Lower lobe of right lung (tissue), 2 donors: ENCODE results near the gene PLPP2. TPM values are rescaled to one million over a fixed set of nuclear protein-coding genes. Genes with fewer than 3 reads are reported as not detected.
A peak's percentile ranks its signal among the peaks of the same experiment; 100 is the strongest.

ENCODE experiments used
- ATAC-seq, 2 donors: fragments of 200-7000 bp; cut with Tn5 transposase; one replicate each; pipeline ENCODE4 v1.9.1; 2020 to 2022; ENCODE audit warnings: mild to moderate bottlenecking in 2 of 2, moderate library complexity in 2 of 2
- DNase-seq: peaks from one replicate; pipeline ENCODE4 v3.0.0-alpha.2; 2020
- H3K27ac ChIP-seq: fragments of 200-600 bp; one replicate; pipeline ENCODE4 v1.8.0; 2022
- H3K27me3 ChIP-seq: fragments of 200-600 bp; one replicate; pipeline ENCODE4 v1.8.0; 2022; ENCODE audit warnings: low read depth
- H3K36me3 ChIP-seq: fragments of 200-600 bp; one replicate; pipeline ENCODE4 v1.8.0; 2022; ENCODE audit warnings: mild to moderate bottlenecking
- H3K4me1 ChIP-seq: fragments of 200-600 bp; one replicate; pipeline ENCODE4 v1.8.0; 2022
- H3K4me3 ChIP-seq: fragments of 200-600 bp; one replicate; pipeline ENCODE4 v1.8.0; 2022; ENCODE audit warnings: mild to moderate bottlenecking
- H3K9me3 ChIP-seq: fragments of 200-600 bp; one replicate; pipeline ENCODE4 v1.8.0; 2022
- intact Hi-C: fragments of 100-400 bp; cut with DNase I; formaldehyde crosslinking; loops from one replicate; pipeline ENCODE4 v1.11.0; 2022
- total RNA-seq: library from RNA; stranded (reverse); fragmentation: NEBNext Ultra II Directional; extraction: Animal tissue kit (Norgen Biotek cat#: 25700); gene quantifications from one replicate; pipeline ENCODE4 v1.2.1, GENCODE V29; 2021
- TF ChIP-seq, protein P1 (sequence below): fragments of 200-600 bp; IDR thresholded peaks from one replicate; pipeline ENCODE4 v1.8.0; 2022; ENCODE audit warnings: antibody characterized with exemption, mild to moderate bottlenecking
- donor health status: DM: no; HTN: yes; CAD: no; lungs with severe emphysema.

PLPP2 gene
- total RNA-seq, 1 donor from 2014 or later, result 11.7 TPM

DNA sequence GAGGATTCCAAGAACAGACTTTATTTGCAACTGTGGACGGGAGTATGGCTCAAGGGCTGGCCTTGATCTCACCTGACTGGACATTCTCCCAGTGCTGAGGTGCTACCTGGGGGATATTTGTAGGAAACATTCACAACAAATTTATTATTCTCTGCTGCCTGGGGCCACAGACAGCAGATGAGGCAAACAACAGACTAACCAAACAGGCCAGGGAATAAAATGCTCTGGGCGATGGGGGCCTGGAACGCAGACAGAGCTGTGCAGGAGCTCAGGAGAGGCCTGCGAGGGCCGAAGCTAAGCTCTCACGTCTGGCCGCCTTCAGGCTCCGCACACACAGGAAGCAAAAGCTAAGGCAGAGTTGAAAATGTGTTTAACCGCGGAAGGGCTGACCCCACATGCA is 7.8 kb downstream of the PLPP2 start:
- peaks cover 4% of the 10 kb centered on the region for H3K27me3 ChIP-seq
- no peaks in the 10 kb centered on the region for H3K9me3 ChIP-seq
- no peak overlapping the region for H3K27ac ChIP-seq
- H3K36me3 ChIP-seq, result no peaks in the 10 kb centered on the region
- TF ChIP-seq, protein P1, sequence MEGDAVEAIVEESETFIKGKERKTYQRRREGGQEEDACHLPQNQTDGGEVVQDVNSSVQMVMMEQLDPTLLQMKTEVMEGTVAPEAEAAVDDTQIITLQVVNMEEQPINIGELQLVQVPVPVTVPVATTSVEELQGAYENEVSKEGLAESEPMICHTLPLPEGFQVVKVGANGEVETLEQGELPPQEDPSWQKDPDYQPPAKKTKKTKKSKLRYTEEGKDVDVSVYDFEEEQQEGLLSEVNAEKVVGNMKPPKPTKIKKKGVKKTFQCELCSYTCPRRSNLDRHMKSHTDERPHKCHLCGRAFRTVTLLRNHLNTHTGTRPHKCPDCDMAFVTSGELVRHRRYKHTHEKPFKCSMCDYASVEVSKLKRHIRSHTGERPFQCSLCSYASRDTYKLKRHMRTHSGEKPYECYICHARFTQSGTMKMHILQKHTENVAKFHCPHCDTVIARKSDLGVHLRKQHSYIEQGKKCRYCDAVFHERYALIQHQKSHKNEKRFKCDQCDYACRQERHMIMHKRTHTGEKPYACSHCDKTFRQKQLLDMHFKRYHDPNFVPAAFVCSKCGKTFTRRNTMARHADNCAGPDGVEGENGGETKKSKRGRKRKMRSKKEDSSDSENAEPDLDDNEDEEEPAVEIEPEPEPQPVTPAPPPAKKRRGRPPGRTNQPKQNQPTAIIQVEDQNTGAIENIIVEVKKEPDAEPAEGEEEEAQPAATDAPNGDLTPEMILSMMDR, result no peak
- no peaks in the 10 kb centered on the region for H3K4me1 ChIP-seq
- intact Hi-C loops, result no loop called here
- DNase-seq, result no peak
- ATAC-seq, result no peak
- H3K4me3 ChIP-seq, result no peak overlapping the region

DNA sequence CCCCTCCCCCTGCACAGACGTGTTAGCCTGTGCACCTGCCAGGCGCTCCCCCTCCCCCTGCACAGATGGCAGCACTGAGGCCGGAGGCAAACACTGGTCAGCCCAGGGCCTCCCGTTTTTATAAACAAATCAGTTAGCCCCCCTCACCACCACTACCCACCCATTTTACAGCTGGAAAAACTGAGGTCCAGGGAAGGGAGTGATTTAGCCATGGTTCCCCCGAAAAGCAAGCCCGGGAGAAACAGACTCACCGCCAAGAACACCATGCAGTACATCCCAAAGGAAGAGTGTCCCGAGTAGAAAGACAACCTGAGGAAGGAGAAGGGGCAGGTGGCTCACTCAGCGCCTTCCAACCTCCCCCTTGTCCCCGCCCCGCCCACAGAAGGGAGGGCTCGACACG is 8.7 kb downstream of the PLPP2 start:
- no peaks in the 10 kb centered on the region for H3K9me3 ChIP-seq
- intact Hi-C loops, result no loop called here
- no peaks in the 10 kb centered on the region for H3K4me1 ChIP-seq
- TF ChIP-seq, protein P1, result no peak
- H3K27me3 ChIP-seq, result peaks cover 13% of the 10 kb centered on the region
- no peaks in the 10 kb centered on the region for H3K36me3 ChIP-seq
- no peak overlapping the region for H3K4me3 ChIP-seq
- H3K27ac ChIP-seq, result no peak overlapping the region
- DNase-seq (no peak), ATAC-seq (no peak)

DNA sequence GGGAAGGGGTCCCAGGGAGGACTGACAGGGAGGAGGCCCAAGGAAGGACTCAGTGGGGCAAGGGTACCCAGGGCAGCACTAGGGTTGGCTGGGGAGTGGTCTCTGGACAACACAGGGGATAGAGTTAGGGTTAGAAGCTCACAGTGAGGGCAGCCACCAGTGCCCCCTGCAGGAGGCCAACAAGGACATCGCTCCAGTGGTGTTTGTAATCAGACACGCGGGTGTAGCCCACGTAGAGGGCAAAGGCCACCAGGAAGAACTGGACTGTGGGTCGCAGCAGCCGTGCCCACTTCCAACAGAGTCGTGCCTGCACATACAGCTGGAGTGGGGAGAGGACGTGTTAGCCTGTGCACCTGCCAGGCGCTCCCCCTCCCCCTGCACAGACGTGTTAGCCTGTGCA is 9.2 kb downstream of the PLPP2 start:
- H3K27ac ChIP-seq, result no peak overlapping the region
- DNase-seq (no peak), ATAC-seq (peak in 1 of 2 donors; percentile 7)
- no peaks in the 10 kb centered on the region for H3K4me1 ChIP-seq
- intact Hi-C loops, result no loop called here
- no peak overlapping the region for H3K4me3 ChIP-seq
- H3K9me3 ChIP-seq, result no peaks in the 10 kb centered on the region
- peaks cover 13% of the 10 kb centered on the region for H3K27me3 ChIP-seq
- no peaks in the 10 kb centered on the region for H3K36me3 ChIP-seq
- TF ChIP-seq, protein P1, result no peak

DNA sequence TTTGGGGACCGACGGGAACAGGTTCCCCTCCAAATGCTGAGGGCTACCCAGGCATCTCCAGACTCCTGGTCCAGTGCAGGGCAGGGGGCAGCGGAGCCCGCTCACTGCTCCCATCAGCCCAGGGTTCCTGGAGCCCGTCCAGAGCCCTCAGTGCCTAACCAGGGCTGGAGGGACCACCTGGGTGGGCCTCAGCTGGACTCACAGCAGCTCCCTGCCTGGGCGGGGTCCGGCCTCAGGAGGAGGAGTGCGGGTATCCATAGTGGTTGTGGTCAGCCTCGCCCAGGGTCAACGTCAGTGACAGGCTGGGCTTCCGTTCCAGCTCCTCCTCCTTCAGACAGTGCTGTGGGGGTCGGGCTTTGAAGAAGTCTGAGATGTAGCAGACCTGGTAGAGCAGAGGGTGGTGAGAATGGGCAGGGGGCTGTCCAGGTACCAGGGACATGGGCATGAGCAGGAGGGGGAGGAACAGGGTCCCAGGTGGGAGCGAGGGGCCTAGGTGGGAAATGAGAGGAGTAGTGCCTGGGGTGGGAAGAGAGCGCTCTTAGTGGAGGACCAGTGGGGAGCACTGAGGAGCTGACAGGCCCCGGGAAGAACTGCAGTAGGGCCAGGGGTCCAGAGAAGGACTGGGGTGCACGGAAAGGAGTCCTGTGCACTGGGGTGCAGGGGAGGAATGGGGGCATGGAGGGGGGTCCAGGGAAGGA is 9.9 kb downstream of the PLPP2 start:
- no peak overlapping the region for H3K27ac ChIP-seq
- intact Hi-C loops, result no loop called here
- ATAC-seq (peak; percentile 9 to 27), DNase-seq (no peak)
- H3K9me3 ChIP-seq, result no peaks in the 10 kb centered on the region
- no peak overlapping the region for H3K4me3 ChIP-seq
- H3K27me3 ChIP-seq, result peaks cover 13% of the 10 kb centered on the region
- H3K4me1 ChIP-seq, result no peaks in the 10 kb centered on the region
- TF ChIP-seq, protein P1, result no peak
- H3K36me3 ChIP-seq, result no peaks in the 10 kb centered on the region

DNA sequence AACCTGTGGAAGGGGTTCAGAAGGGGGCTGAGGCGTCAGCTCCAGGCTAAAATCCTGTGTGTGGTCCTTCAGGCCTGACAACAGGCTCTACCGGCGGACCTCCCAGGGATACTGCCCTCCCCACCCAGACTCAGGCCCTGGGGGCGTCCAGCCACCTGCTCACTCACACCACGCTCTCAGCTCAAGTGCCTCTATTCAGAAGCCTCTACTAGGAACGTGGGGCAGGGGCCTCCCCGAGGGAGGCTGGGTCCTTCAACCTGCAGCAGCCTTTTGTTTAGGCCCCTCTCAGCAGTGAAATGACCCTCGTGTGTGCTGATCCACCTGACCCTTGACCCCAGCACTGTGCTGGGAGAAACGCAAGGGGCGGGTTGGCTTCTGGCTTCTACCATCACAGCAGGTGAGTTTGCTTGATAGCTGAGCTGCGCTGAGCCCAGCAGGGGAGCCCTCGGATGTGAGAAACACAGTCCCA is 10.6 kb downstream of the PLPP2 start:
- Histone ChIP-seq H3K27ac (no peak overlapping the region), H3K9me3 (no peaks in the 10 kb centered on the region), H3K4me1 (no peaks in the 10 kb centered on the region), H3K27me3 (peaks cover 13% of the 10 kb centered on the region), H3K4me3 (no peak overlapping the region), H3K36me3 (no peaks in the 10 kb centered on the region)
- DNase-seq (no peak), ATAC-seq (no peak)
- intact Hi-C loops, result no loop called here
- TF ChIP-seq, protein P1, result no peak
